Measurements from ENCODE around the gene WSCD2.

The WSCD2 gene

DNA sequence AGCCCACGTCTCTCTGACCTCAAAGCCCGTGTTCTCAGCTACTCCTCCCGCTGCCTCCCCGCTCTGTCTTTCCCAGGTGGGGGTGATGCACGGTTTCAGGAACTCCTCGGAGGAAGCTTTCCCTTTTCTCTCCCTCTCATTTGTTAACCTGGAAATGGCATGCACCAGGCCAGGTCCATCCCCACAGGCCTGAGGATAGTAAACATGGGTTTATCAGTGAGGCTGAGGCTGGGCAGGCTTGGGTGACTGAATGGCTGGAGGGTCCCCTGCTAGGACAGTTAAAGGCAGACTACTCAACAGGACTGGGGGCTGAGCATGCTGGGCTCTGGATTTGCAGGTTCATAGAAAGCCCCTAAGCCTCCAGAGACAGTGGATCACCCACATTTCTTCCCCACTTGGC, 7.6 kb downstream of the WSCD2 start:
- Histone ChIP-seq H4K20me1 (ENCODE audit: insufficient read depth, low read length) (0 out of 2 replicates have a peak, but pooled peaks cover 5% of the 10 kb centered on the region), H3K36me3 (ENCODE audit: insufficient read depth, low read length) (no peaks in the 10 kb centered on the region), H3K27me3 (ENCODE audit: insufficient read depth, low read length, poor library complexity) (no peaks in the 10 kb centered on the region), H3K27ac (ENCODE audit: low read length) (no peak overlapping the region), H3K79me2 (ENCODE audit: insufficient read depth, low read length) (no peaks in the 10 kb centered on the region), H3K4me1 (ENCODE audit: insufficient read depth, low read length) (no peaks in the 10 kb centered on the region), H3K9ac (ENCODE audit: low read depth, low read length) (no peak overlapping the region), H3K4me2 (ENCODE audit: insufficient read depth, low read length) (no peak overlapping the region), H3K9me3 (ENCODE audit: insufficient read depth, low read length, severe bottlenecking) (no peaks in the 10 kb centered on the region), H3K4me3 (ENCODE audit: low read depth in 1 of 2, low read length in 2 of 2) (no peak overlapping the region), H2AFZ (ENCODE audit: low read depth, low read length) (no peak overlapping the region)
- no peak for DNase-seq
- ATAC-seq (ENCODE audit: insufficient read depth, low read depth), result no peak
- TF ChIP-seq, protein P1, sequence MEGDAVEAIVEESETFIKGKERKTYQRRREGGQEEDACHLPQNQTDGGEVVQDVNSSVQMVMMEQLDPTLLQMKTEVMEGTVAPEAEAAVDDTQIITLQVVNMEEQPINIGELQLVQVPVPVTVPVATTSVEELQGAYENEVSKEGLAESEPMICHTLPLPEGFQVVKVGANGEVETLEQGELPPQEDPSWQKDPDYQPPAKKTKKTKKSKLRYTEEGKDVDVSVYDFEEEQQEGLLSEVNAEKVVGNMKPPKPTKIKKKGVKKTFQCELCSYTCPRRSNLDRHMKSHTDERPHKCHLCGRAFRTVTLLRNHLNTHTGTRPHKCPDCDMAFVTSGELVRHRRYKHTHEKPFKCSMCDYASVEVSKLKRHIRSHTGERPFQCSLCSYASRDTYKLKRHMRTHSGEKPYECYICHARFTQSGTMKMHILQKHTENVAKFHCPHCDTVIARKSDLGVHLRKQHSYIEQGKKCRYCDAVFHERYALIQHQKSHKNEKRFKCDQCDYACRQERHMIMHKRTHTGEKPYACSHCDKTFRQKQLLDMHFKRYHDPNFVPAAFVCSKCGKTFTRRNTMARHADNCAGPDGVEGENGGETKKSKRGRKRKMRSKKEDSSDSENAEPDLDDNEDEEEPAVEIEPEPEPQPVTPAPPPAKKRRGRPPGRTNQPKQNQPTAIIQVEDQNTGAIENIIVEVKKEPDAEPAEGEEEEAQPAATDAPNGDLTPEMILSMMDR (IDR thresholded peaks at IDR 0.05; ENCODE audit: borderline replicate concordance, extremely low read depth, low read length, poor library complexity, severe bottlenecking), result no peak
- TF ChIP-seq EZH2 (IDR thresholded peaks at IDR 0.05; ENCODE audit: borderline replicate concordance, low read depth, low read length, severe bottlenecking), result no peak

- Histone ChIP-seq H3K9ac (ENCODE audit: low read depth, low read length) (no peak overlapping the region), H2AFZ (ENCODE audit: low read depth, low read length) (no peak overlapping the region), H3K79me2 (ENCODE audit: insufficient read depth, low read length) (no peaks in the 10 kb centered on the region), H3K27me3 (ENCODE audit: insufficient read depth, low read length, poor library complexity) (no peaks in the 10 kb centered on the region), H3K27ac (ENCODE audit: low read length) (no peak overlapping the region), H3K9me3 (ENCODE audit: insufficient read depth, low read length, severe bottlenecking) (no peaks in the 10 kb centered on the region), H3K4me1 (ENCODE audit: insufficient read depth, low read length) (no peaks in the 10 kb centered on the region), H3K36me3 (ENCODE audit: insufficient read depth, low read length) (no peaks in the 10 kb centered on the region), H4K20me1 (ENCODE audit: insufficient read depth, low read length) (0 out of 2 replicates have a peak, but pooled peaks cover 2% of the 10 kb centered on the region), H3K4me2 (ENCODE audit: insufficient read depth, low read length) (no peak overlapping the region), H3K4me3 (ENCODE audit: low read depth in 1 of 2, low read length in 2 of 2) (no peak overlapping the region)
- TF ChIP-seq, protein P1 (IDR thresholded peaks at IDR 0.05; ENCODE audit: borderline replicate concordance, extremely low read depth, low read length, poor library complexity, severe bottlenecking), result no peak
- TF ChIP-seq EZH2 (IDR thresholded peaks at IDR 0.05; ENCODE audit: borderline replicate concordance, low read depth, low read length, severe bottlenecking), result no peak
- ATAC-seq (ENCODE audit: insufficient read depth, low read depth) (no peak), DNase-seq (no peak)
Observed at GRCh38 chr12:108139454-108139853, 10.4 kb downstream of the WSCD2 start.

DNA sequence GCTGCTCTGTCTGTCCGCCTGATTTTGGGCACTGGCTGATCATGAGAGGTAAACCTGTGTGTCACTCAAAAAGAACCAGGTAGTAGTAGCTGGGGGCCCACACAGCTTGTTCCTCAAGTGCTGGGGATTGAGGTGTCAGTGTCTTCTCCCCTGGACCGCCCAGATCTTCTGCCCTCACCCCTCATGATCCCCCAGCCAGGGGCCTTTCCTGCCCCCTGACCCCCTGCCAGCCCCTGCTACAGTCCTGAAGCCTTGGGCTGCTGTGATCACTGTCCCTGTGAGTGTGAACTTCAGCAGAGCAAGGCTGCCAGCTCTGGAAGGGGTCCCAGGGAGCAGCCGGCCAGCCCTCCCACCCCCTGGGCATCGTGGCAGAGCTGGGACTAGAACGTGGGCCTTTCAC, 11.4 kb downstream of the WSCD2 start:
- no peaks in the 10 kb centered on the region for H3K79me2 ChIP-seq (ENCODE audit: insufficient read depth, low read length)
- no peak overlapping the region for H3K9ac ChIP-seq (ENCODE audit: low read depth, low read length)
- H2AFZ ChIP-seq (ENCODE audit: low read depth, low read length), result no peak overlapping the region
- 0 out of 2 replicates have a peak, but pooled peaks cover 4% of the 10 kb centered on the region for H4K20me1 ChIP-seq (ENCODE audit: insufficient read depth, low read length)
- no peak overlapping the region for H3K4me3 ChIP-seq (ENCODE audit: low read depth in 1 of 2, low read length in 2 of 2)
- H3K27ac ChIP-seq (ENCODE audit: low read length), result no peak overlapping the region
- TF ChIP-seq, protein P1 (IDR thresholded peaks at IDR 0.05; ENCODE audit: borderline replicate concordance, extremely low read depth, low read length, poor library complexity, severe bottlenecking), result no peak
- TF ChIP-seq EZH2 (IDR thresholded peaks at IDR 0.05; ENCODE audit: borderline replicate concordance, low read depth, low read length, severe bottlenecking), result no peak
- no peaks in the 10 kb centered on the region for H3K4me1 ChIP-seq (ENCODE audit: insufficient read depth, low read length)
- no peaks in the 10 kb centered on the region for H3K9me3 ChIP-seq (ENCODE audit: insufficient read depth, low read length, severe bottlenecking)
- ATAC-seq (ENCODE audit: insufficient read depth, low read depth), result no peak
- no peaks in the 10 kb centered on the region for H3K36me3 ChIP-seq (ENCODE audit: insufficient read depth, low read length)
- no peak overlapping the region for H3K4me2 ChIP-seq (ENCODE audit: insufficient read depth, low read length)
- no peaks in the 10 kb centered on the region for H3K27me3 ChIP-seq (ENCODE audit: insufficient read depth, low read length, poor library complexity)
- no peak for DNase-seq
